Hepatocyte (in vitro differentiated cells): ENCODE measurements around the gene NT5C.

Source experiments
- CTCF ChIP-seq: fragments of 200-600 bp; sonication (generic); IDR thresholded peaks from 2 replicates; pipeline ENCODE4 v1.5.1; 2016; ENCODE audit warnings: antibody characterized with exemption, mild to moderate bottlenecking; ENCODE audit not compliant: poor library complexity
- EZH2phosphoT487 ChIP-seq: fragments of 200-600 bp; sonication (generic); IDR thresholded peaks from one replicate; pipeline ENCODE4 v1.6.1; 2018; ENCODE audit warnings: antibody characterized with exemption, mild to moderate bottlenecking, low read depth, moderate library complexity; ENCODE audit not compliant: unreplicated experiment, severe bottlenecking

GRCh38 chr17:75086496-75087181 is 44.9 kb downstream of the NT5C start:
- no peak for TF ChIP-seq CTCF
- no peak for TF ChIP-seq EZH2phosphoT487
